AG04449 (cell line): ENCODE results near the gene RRM1.

Experiments
- CTCF ChIA-PET: fragments of 350-600 bp; formaldehyde crosslinking; extraction: SDS; loops from one replicate; lab custom pipeline; 2021; ENCODE audit warnings: antibody characterized with exemption; lab: Yijun Ruan, JAX
- POLR2A ChIA-PET: fragments of 400-600, 350-600 bp; formaldehyde crosslinking; extraction: SDS; loops from one replicate; lab custom pipeline; 2020; ENCODE audit warnings: antibody characterized with exemption, inconsistent platforms; lab: Yijun Ruan, JAX
- DNase-seq: peaks from one replicate; pipeline ENCODE4 v3.0.0-alpha.2; 2010; ENCODE audit warnings: low read depth, low spot score
- H3K4me3 ChIP-seq: 2 replicates; pipeline ENCODE4 v1.5.1; 2011; ENCODE audit warnings: low read depth, mild to moderate bottlenecking, control low read depth, low read length
- TF ChIP-seq, protein P1 (sequence below): IDR thresholded peaks from one replicate; pipeline ENCODE4 v1.5.1; 2011; ENCODE audit warnings: mild to moderate bottlenecking, moderate library complexity, low read length, control low read depth, inconsistent platforms; ENCODE audit not compliant: insufficient read depth; ENCODE audit errors: missing control alignments

The RRM1 gene

DNA sequence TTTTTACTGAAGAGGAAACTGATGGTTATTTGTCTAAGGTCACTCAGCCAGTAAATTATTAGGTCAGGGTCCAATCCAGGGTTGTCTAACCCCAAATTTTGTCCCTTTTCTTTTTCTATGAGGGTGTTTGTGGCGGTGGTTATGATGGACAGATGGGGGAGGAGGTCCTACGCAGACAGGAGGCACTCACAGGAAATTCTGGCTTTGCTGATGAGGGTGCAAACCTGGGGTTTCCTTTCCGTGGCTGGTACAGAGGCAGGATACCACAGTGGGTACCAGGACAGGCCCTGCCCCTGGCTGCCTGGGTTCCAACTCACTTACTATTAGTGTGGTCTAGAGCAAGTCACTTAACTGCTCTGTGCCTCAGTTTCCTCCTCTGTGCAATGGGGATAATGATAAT lies 91.0 kb downstream of the RRM1 start:
- no peak for DNase-seq
- CTCF ChIA-PET = interaction anchor here (0.7 to 7.4 kb wide), 7 partner anchors 294 to 451 kb away, joined by 3 to 204 read pairs (median 14); partner anchors contain the start of genes OR51D1 and OR52M1
- H3K4me3 ChIP-seq = no peak overlapping the region
- POLR2A ChIA-PET = no interaction called here
- TF ChIP-seq, protein P1, sequence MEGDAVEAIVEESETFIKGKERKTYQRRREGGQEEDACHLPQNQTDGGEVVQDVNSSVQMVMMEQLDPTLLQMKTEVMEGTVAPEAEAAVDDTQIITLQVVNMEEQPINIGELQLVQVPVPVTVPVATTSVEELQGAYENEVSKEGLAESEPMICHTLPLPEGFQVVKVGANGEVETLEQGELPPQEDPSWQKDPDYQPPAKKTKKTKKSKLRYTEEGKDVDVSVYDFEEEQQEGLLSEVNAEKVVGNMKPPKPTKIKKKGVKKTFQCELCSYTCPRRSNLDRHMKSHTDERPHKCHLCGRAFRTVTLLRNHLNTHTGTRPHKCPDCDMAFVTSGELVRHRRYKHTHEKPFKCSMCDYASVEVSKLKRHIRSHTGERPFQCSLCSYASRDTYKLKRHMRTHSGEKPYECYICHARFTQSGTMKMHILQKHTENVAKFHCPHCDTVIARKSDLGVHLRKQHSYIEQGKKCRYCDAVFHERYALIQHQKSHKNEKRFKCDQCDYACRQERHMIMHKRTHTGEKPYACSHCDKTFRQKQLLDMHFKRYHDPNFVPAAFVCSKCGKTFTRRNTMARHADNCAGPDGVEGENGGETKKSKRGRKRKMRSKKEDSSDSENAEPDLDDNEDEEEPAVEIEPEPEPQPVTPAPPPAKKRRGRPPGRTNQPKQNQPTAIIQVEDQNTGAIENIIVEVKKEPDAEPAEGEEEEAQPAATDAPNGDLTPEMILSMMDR = no peak

GRCh38 chr11:4186464-4187054 lies 92.0 kb downstream of the RRM1 start:
- peak overlapping the region; percentile 67 for H3K4me3 ChIP-seq
- TF ChIP-seq, protein P1 = no peak
- POLR2A ChIA-PET = interaction anchor here (0.6 to 1.7 kb wide), 2 partner anchors 352 to 373 kb away, joined by 3 to 4 read pairs; no protein-coding TSS in a partner anchor
- CTCF ChIA-PET = interaction anchor here (0.7 to 7.4 kb wide), 41 partner anchors 7 to 802 kb away, joined by 3 to 204 read pairs (median 5); partner anchors contain the start of genes OR51D1, OR52M1 and TRIM68
- DNase-seq = no peak

- TF ChIP-seq, protein P1 = peak; percentile 97
- H3K4me3 ChIP-seq = peak overlapping the region; percentile 67
- ChIA-PET CTCF (interaction anchor here (0.7 to 7.4 kb wide), 44 partner anchors 8 to 1704 kb away, joined by 3 to 204 read pairs (median 4); partner anchors contain the start of genes OR51D1, OR52M1 and TRIM68), POLR2A (interaction anchor here (0.6 to 1.7 kb wide), 2 partner anchors 352 to 372 kb away, joined by 3 to 4 read pairs; no protein-coding TSS in a partner anchor)
- no peak for DNase-seq
Observed at GRCh38 chr11:4187055-4187988, 92.7 kb downstream of the RRM1 start.
